SH-SY5Y (cell line): ENCODE results near the gene TMEM81.

Experiments used
- GATA2 ChIP-seq: IDR thresholded peaks from 2 replicates; pipeline ENCODE4 v1.6.1; 2011; ENCODE audit warnings: mild to moderate bottlenecking, low read depth, low read length
- GATA3 ChIP-seq: IDR thresholded peaks from 2 replicates; pipeline ENCODE4 v1.6.1; 2011; ENCODE audit warnings: low read depth, mild to moderate bottlenecking, low read length, moderate library complexity

The TMEM81 gene

GRCh38 chr1:205069371-205070125, 14.7 kb downstream of the TMEM81 start:
- no peak for TF ChIP-seq GATA3
- no peak for TF ChIP-seq GATA2

GRCh38 chr1:205068457-205069040, 15.7 kb downstream of the TMEM81 start:
- TF ChIP-seq GATA3 (no peak), GATA2 (no peak)

GRCh38 chr1:205068001-205068400, 16.3 kb downstream of the TMEM81 start:
- TF ChIP-seq GATA2, result no peak
- no peak for TF ChIP-seq GATA3

GRCh38 chr1:205067031-205067430, 17.2 kb downstream of the TMEM81 start:
- TF ChIP-seq GATA3, result no peak
- no peak for TF ChIP-seq GATA2

GRCh38 chr1:205066141-205066818, 18.0 kb downstream of the TMEM81 start:
- TF ChIP-seq GATA3 (no peak), GATA2 (no peak)

- TF ChIP-seq GATA3 (no peak), GATA2 (no peak)
Measured at GRCh38 chr1:205065666-205066065, 18.6 kb downstream of the TMEM81 start.

GRCh38 chr1:205064741-205065316, 19.4 kb downstream of the TMEM81 start:
- TF ChIP-seq GATA3, result no peak
- TF ChIP-seq GATA2, result no peak

- no peak for TF ChIP-seq GATA3
- no peak for TF ChIP-seq GATA2
Measured at GRCh38 chr1:205064301-205064700, 20.0 kb downstream of the TMEM81 start.

- no peak for TF ChIP-seq GATA3
- TF ChIP-seq GATA2, result no peak
Measured at GRCh38 chr1:205062895-205063294, 21.4 kb downstream of the TMEM81 start.

GRCh38 chr1:205062319-205062718, 21.9 kb downstream of the TMEM81 start:
- TF ChIP-seq GATA2 (no peak), GATA3 (no peak)

- TF ChIP-seq GATA3, result no peak
- TF ChIP-seq GATA2, result no peak
Measured at GRCh38 chr1:205061665-205062069, 22.6 kb downstream of the TMEM81 start.

- no peak for TF ChIP-seq GATA2
- no peak for TF ChIP-seq GATA3
Measured at GRCh38 chr1:205061227-205061626, 23.0 kb downstream of the TMEM81 start.

GRCh38 chr1:205060746-205061145, 23.5 kb downstream of the TMEM81 start:
- TF ChIP-seq GATA2, result no peak
- no peak for TF ChIP-seq GATA3

GRCh38 chr1:205059660-205060059, 24.6 kb downstream of the TMEM81 start:
- no peak for TF ChIP-seq GATA3
- TF ChIP-seq GATA2, result no peak
